K562 (cell line): ENCODE measurements around the gene CCAR1. TPM values are rescaled to one million over a fixed set of nuclear protein-coding genes. Genes with fewer than 3 reads are reported as not detected.
A peak's percentile ranks its signal among the peaks of the same experiment; 100 is the strongest.

ENCODE experiments used
- CBX3 ChIP-seq, 2 experiments: IDR thresholded peaks; 1 replicate in 1 of 2; 2 replicates in 1 of 2; pipeline ENCODE4 v1.6.1; 2012; ENCODE audit warnings: inconsistent platforms in 2 of 2, low read length in 2 of 2, borderline replicate concordance in 1 of 2, control low read depth in 1 of 2
- CHCHD3 ChIP-seq: fragments of 250-450 bp; sonication (Bioruptor Pico); IDR thresholded peaks from 2 replicates; pipeline ENCODE4 v2.1.2; 2022; ENCODE audit warnings: mild to moderate bottlenecking
- GABPA ChIP-seq: fragments of 200-800 bp; sonication (Bioruptor generic); conservative IDR thresholded peaks from 2 replicates; pipeline ENCODE4 v1.6.1; 2016; ENCODE audit warnings: low read depth, missing genetic modification characterization, missing compliant biosample characterization
- HDAC8 ChIP-seq: fragments of 450-650 bp; IDR thresholded peaks from 2 replicates; pipeline ENCODE4 v1.6.1; 2016; ENCODE audit warnings: mild to moderate bottlenecking, missing genetic modification characterization, moderate library complexity, missing compliant biosample characterization
- HIVEP1 ChIP-seq: fragments of 250-450 bp; sonication (Bioruptor Pico); IDR thresholded peaks from 2 replicates; pipeline ENCODE4 v1.4.0; 2020; ENCODE audit warnings: mild to moderate bottlenecking
- ILF3 ChIP-seq: fragments of 450-650 bp; IDR thresholded peaks from 2 replicates; pipeline ENCODE4 v1.6.1; 2018; ENCODE audit warnings: antibody characterized with exemption, mild to moderate bottlenecking, moderate library complexity, borderline replicate concordance
- KLF6 ChIP-seq: fragments of 250-450 bp; sonication (Bioruptor Pico); IDR thresholded peaks from 2 replicates; pipeline ENCODE4 v1.4.0; 2020; ENCODE audit warnings: mild to moderate bottlenecking, moderate library complexity, borderline replicate concordance
- L3MBTL2 ChIP-seq: fragments of 450-650 bp; IDR thresholded peaks from 2 replicates; pipeline ENCODE4 v1.6.1; 2016; ENCODE audit warnings: mild to moderate bottlenecking, moderate library complexity
- MCM7 ChIP-seq, 2 experiments: fragments of 450-650 bp; IDR thresholded peaks; 2 replicates each; pipeline ENCODE4 v1.6.1; 2016 to 2018
- POLR3A ChIP-seq: IDR thresholded peaks from 2 replicates; pipeline ENCODE4 v1.6.1; 2011; ENCODE audit warnings: borderline replicate concordance, mild to moderate bottlenecking, moderate library complexity; ENCODE audit not compliant: insufficient read length, insufficient read depth; ENCODE audit errors: extremely low read depth
- PPARD ChIP-seq: fragments of 250-450 bp; sonication (Bioruptor Pico); IDR thresholded peaks from 2 replicates; pipeline ENCODE4 v1.8.0; 2022; ENCODE audit warnings: inconsistent platforms, mild to moderate bottlenecking, moderate library complexity
- SNRNP70 ChIP-seq: fragments of 200-400 bp; formaldehyde crosslinking; optimal IDR thresholded peaks from 2 replicates; pipeline ENCODE3; 2017; ENCODE audit warnings: low read depth, low read length
- TEAD4 ChIP-seq, 2 experiments: sonication (generic) in 1 of 2; formaldehyde crosslinking in 1 of 2; IDR thresholded peaks; 2 replicates each; pipeline versions ENCODE4 v1.6.1 to v1.8.0; 2012 to 2022; ENCODE audit warnings: borderline replicate concordance in 1 of 2, inconsistent platforms in 1 of 2, low read length in 1 of 2, mild to moderate bottlenecking in 1 of 2, missing genetic modification reagents in 1 of 2
- ZKSCAN3 ChIP-seq: fragments of 250-450 bp; sonication (Bioruptor Pico); IDR thresholded peaks from 2 replicates; pipeline ENCODE4 v1.4.0; 2020
- ZNF143 ChIP-seq: sonication (generic); formaldehyde crosslinking; IDR thresholded peaks from 2 replicates; pipeline ENCODE4 v1.9.0; 2022; ENCODE audit warnings: mild to moderate bottlenecking, missing genetic modification reagents
- ZNF23 ChIP-seq: fragments of 250-450 bp; sonication (Bioruptor Pico); IDR thresholded peaks from 2 replicates; pipeline ENCODE4 v1.4.0; 2020; ENCODE audit warnings: mild to moderate bottlenecking
- ZNF311 ChIP-seq: fragments of 250-450 bp; sonication (Bioruptor Pico); IDR thresholded peaks from 2 replicates; pipeline ENCODE4 v1.4.0; 2020; ENCODE audit warnings: mild to moderate bottlenecking, moderate library complexity
- ZNF384 ChIP-seq: IDR thresholded peaks from 2 replicates; pipeline ENCODE4 v1.6.1; 2012; ENCODE audit warnings: low read depth, low read length, improper control_type of control experiment
- polyA plus RNA-seq, 8 experiments: library from polyadenylated mRNA; depleted of rRNA in 4 of 8; stranded (reverse) in 5 of 8; unstranded in 3 of 8; fragments of >200 nt; fragmentation: Nextera tagmentation in 2 of 8; fragmentation: Illumina TruSeq in 1 of 8; extraction: Ambion mirVana in 2 of 8; extraction: Trizol in 1 of 8; gene quantifications; 2 replicates each; pipeline versions ENCODE4 v1.2.1 to v1.2.3, GENCODE V29; 2011 to 2014; ENCODE audit warnings: inconsistent platforms in 1 of 8, missing spikeins in 1 of 8
- total RNA-seq, 7 experiments: library from RNA; depleted of rRNA in 6 of 7; stranded (reverse); fragments of >200 nt in 6 of 7; fragmentation: Illumina TruSeq in 2 of 7; extraction: Trizol in 2 of 7; gene quantifications; 2 replicates each; pipeline versions ENCODE4 v1.2.1 to v1.2.3, GENCODE V29; 2011 to 2021; ENCODE audit warnings: low replicate concordance in 1 of 7
- TF ChIP-seq, protein P1 (sequence below): sonication (generic); formaldehyde crosslinking; IDR thresholded peaks from 2 replicates; pipeline ENCODE4 v1.8.0; 2022; ENCODE audit warnings: mild to moderate bottlenecking, missing genetic modification reagents
- TF ChIP-seq, protein P2 (sequence below): sonication (generic); formaldehyde crosslinking; IDR thresholded peaks from 2 replicates; pipeline ENCODE4 v1.8.1; 2022; ENCODE audit warnings: missing genetic modification reagents
- TF ChIP-seq, protein P3 (sequence below): fragments of 250-450 bp; sonication (Bioruptor Pico); IDR thresholded peaks from 2 replicates; pipeline ENCODE4 v1.8.0; 2022; ENCODE audit warnings: moderate library complexity, mild to moderate bottlenecking, inconsistent platforms

Gene CCAR1
- total and polyA plus RNA-seq, 9 of the 15 experiments (the other 6 are each of a cell fraction or from before 2014, with no cell fraction given), result 44.8 to 173 (median 111) TPM

DNA sequence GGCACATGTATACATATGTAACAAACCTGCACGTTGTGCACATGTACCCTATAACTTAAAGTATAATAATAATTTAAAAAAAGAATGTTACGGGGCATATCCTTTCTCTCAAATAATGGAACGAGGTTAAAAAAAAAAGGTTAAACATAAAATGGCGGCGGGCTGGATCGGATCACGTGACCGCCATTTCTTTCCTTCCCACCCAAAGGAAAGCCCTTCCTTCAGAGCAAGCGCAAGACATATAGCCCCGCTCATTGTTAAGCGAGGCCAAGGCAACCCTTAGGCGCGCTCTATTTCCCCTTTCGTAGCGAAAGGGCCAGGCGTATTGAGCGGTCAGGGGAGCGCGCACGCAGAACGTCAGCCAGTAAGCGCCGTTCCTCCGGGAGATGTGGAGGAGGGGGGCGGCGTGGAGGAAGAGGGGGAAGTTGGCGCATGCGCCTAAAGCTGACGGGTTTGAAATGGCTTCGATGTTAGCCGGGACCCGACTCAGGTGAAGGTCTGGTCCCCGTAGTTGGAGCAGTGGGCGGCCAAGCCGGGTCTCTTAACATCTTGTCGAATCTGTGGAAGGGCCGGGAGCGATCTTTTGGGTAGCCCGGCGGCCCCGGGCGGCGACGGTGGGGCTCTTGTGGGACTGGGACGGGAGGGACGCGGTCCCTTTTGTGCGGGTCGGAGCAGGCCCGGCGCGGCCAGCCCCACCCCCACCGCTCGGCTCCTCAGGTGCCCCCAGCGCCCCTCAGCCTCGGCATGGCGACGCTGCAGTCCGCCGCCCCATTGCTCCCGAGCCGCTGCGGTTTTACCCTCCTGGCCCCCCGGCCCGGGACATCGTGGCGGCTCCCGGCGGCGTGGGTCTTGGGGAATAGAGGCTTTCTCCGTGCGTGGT is at the start of gene CCAR1 (continued):
- TF ChIP-seq, protein P1, sequence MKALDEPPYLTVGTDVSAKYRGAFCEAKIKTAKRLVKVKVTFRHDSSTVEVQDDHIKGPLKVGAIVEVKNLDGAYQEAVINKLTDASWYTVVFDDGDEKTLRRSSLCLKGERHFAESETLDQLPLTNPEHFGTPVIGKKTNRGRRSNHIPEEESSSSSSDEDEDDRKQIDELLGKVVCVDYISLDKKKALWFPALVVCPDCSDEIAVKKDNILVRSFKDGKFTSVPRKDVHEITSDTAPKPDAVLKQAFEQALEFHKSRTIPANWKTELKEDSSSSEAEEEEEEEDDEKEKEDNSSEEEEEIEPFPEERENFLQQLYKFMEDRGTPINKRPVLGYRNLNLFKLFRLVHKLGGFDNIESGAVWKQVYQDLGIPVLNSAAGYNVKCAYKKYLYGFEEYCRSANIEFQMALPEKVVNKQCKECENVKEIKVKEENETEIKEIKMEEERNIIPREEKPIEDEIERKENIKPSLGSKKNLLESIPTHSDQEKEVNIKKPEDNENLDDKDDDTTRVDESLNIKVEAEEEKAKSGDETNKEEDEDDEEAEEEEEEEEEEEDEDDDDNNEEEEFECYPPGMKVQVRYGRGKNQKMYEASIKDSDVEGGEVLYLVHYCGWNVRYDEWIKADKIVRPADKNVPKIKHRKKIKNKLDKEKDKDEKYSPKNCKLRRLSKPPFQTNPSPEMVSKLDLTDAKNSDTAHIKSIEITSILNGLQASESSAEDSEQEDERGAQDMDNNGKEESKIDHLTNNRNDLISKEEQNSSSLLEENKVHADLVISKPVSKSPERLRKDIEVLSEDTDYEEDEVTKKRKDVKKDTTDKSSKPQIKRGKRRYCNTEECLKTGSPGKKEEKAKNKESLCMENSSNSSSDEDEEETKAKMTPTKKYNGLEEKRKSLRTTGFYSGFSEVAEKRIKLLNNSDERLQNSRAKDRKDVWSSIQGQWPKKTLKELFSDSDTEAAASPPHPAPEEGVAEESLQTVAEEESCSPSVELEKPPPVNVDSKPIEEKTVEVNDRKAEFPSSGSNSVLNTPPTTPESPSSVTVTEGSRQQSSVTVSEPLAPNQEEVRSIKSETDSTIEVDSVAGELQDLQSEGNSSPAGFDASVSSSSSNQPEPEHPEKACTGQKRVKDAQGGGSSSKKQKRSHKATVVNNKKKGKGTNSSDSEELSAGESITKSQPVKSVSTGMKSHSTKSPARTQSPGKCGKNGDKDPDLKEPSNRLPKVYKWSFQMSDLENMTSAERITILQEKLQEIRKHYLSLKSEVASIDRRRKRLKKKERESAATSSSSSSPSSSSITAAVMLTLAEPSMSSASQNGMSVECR (CRISPR knock-in tag), result peak; percentile 77
- TF ChIP-seq L3MBTL2, result peak; percentile 99
- TF ChIP-seq TEAD4 (IDR thresholded peaks at IDR 0.05; ENCODE audit: low read length), result peak; percentile 54; the same call in 1 of the 2 replicates
- TF ChIP-seq TEAD4 (CRISPR knock-in tag; IDR thresholded peaks at IDR 0.05; ENCODE audit: borderline replicate concordance), result no peak
- 0 out of 2 replicates have a peak, but pooled peaks have one; percentile 34 for TF ChIP-seq HDAC8
- peak; percentile 46; the same call in 1 of the 2 replicates for TF ChIP-seq ILF3
- TF ChIP-seq ZKSCAN3 (CRISPR knock-in tag), result no peak
- peak; percentile 66 for TF ChIP-seq GABPA (tag)
- peak; percentile 78; the same call in 1 of the 2 replicates for TF ChIP-seq KLF6 (CRISPR knock-in tag)
- no peak for TF ChIP-seq ZNF23 (CRISPR knock-in tag)
- TF ChIP-seq, protein P2, sequence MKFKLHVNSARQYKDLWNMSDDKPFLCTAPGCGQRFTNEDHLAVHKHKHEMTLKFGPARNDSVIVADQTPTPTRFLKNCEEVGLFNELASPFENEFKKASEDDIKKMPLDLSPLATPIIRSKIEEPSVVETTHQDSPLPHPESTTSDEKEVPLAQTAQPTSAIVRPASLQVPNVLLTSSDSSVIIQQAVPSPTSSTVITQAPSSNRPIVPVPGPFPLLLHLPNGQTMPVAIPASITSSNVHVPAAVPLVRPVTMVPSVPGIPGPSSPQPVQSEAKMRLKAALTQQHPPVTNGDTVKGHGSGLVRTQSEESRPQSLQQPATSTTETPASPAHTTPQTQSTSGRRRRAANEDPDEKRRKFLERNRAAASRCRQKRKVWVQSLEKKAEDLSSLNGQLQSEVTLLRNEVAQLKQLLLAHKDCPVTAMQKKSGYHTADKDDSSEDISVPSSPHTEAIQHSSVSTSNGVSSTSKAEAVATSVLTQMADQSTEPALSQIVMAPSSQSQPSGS, result no peak
- TF ChIP-seq HIVEP1 (CRISPR knock-in tag), result no peak
- no peak for TF ChIP-seq PPARD
- TF ChIP-seq MCM7 (IDR thresholded peaks at IDR 0.05), result no peak
- TF ChIP-seq, protein P3, sequence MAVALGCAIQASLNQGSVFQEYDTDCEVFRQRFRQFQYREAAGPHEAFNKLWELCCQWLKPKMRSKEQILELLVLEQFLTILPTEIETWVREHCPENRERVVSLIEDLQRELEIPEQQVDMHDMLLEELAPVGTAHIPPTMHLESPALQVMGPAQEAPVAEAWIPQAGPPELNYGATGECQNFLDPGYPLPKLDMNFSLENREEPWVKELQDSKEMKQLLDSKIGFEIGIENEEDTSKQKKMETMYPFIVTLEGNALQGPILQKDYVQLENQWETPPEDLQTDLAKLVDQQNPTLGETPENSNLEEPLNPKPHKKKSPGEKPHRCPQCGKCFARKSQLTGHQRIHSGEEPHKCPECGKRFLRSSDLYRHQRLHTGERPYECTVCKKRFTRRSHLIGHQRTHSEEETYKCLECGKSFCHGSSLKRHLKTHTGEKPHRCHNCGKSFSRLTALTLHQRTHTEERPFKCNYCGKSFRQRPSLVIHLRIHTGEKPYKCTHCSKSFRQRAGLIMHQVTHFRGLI (CRISPR knock-in tag), result 0 out of 2 replicates have a peak, but pooled peaks have one; percentile 70
- peak; percentile 87 for TF ChIP-seq ZNF384
- TF ChIP-seq CBX3 (IDR thresholded peaks at IDR 0.05; ENCODE audit: borderline replicate concordance in 1 of 2, low read length in 2 of 2), result peak in 1 of 2 experiments; percentile 36; a peak in 1 of 3 replicates
- TF ChIP-seq SNRNP70, result no peak
- no peak; the same call in 1 of the 2 replicates for TF ChIP-seq CHCHD3 (CRISPR knock-in tag)
- TF ChIP-seq POLR3A, result no peak
- TF ChIP-seq ZNF311 (CRISPR knock-in tag), result peak; percentile 77
- no peak for TF ChIP-seq ZNF143 (CRISPR knock-in tag)
